SHP77 (cell line): Measurements from ENCODE around the gene SH2D1B.
"Not testable (repeated sequence)": the region's sequence is repeated elsewhere in the genome, so short reads cannot be mapped to it uniquely, and the experiment has no call there.

Source experiments
- DNase-seq, 2 experiments: peaks; one replicate each; lab custom pipeline; 2025; lab: John Stamatoyannopoulos, UW

Gene SH2D1B

GRCh38 chr1:162361349-162361748 is 50.6 kb downstream of the SH2D1B start:
- DNase-seq, result no peak

GRCh38 chr1:162360874-162361260 is 51.1 kb downstream of the SH2D1B start:
- DNase-seq, result no peak

GRCh38 chr1:162360237-162360873 is 51.6 kb downstream of the SH2D1B start:
- no peak for DNase-seq

- no peak for DNase-seq
Observed at GRCh38 chr1:162359523-162360236, 52.3 kb downstream of the SH2D1B start.

GRCh38 chr1:162358928-162359327 is 53.0 kb downstream of the SH2D1B start:
- no peak for DNase-seq

DNA sequence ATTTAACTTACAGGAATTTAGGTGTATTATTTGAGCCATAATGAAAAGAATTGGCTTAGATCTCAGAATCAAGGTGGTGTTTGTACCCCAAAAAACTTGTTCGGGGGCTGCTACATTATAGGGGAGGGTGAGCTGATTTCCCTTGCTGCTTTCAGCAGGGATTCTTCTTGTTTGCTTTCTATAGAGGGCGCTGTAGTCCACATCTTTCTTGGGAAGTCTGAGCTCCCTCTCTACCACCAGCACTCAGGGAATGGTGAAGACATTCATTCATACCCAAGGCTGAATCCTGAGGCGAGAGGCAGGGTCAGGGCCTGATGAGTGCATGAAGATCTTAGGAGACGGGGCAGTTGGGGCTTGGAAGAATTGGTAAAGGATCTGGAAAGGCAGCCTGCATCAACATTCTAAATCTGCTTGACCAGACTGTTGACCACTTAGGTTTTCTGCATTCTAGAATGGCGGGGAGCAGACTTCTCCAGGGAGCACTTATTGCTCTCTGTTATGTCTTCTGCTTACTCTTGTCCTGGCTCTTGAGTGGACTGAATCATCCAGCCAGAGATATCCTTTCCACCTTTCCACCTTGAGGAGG is 54.2 kb downstream of the SH2D1B start:
- DNase-seq, result peak; percentile 18 to 64

DNA sequence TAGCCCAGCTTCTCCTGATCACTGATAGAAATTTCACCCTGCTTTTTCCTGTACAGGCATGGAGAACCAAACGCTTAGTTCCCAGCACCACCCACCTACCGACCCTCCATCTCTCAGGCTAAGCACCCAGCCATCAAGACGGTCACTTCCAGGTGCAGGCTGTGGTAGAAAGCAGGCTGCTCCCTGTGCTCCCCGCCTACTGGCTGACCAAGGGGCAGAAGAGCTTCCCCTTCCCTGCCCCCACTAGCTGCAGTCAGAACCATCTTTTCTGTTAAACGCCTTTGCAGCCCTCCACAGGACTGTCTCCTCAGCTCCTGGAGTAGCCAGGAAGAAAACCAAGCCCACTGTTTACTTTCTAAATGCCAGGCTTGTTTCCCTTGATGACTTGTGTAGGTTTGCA is 58.2 kb downstream of the SH2D1B start:
- DNase-seq, result no peak

GRCh38 chr1:162353078-162353477 is 58.9 kb downstream of the SH2D1B start:
- DNase-seq, result no peak

GRCh38 chr1:162351874-162352273 is 60.1 kb downstream of the SH2D1B start:
- DNase-seq, result not testable (repeated sequence)

DNA sequence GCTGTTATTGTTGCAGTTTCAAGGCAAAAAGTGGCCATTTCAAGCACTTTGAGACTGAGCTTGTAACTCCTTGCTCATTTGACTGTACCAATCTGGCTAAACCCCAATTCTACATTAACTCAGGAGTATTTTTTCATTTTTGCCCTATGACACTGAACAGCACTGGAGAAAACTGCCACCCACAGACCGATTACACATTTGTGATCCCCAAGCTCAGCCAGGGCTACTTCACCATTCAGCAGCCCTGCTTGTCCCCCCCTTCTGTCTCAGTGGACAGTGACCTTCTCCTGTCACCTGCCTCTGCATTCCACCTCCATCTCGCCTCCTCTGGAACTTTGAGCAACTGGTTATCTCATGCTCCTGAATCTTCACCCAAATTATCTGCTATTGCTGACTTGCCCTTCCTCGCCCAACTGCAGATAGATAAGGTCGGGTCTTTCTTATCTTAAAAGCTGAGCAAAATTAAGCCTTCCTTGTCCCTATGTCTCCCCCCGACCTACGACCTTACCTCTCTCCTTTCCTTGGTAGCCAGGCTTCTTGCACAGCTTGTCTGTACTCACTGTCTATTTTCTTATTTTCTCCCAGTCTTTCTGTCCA is 60.6 kb downstream of the SH2D1B start:
- DNase-seq, result no peak

DNA sequence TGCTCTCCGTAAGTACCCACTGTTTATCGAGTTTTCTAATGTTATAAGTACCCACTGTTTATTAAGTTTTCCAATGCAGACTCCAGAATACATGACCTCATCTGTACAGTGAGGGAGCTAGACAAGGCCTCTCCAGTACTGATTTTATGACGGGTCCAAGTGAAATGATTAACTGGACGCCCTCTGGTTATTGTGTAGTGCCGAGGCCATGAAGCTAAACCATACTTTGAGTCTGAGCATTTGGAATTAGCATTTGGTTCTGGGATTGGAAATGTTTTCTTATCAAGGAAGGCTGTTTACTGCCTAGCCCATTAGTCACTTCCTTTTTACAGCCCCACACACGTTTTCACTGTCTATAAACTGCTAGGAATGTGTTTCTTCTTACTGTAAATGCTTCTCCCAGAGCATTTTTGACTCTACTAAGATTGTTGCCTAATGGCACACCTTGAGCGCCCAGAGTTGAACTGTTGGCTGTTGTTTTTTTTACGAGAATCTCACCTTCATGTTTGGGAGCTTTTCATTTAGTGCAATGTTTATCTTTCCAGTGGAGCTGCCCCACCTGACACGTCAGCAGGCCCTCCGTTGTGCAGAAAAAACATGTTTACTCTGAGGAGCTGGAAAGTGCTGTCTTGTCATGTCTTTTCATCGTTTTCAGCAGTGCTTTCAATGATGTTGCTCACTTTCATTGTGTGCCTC is 62.2 kb downstream of the SH2D1B start:
- no peak for DNase-seq

DNA sequence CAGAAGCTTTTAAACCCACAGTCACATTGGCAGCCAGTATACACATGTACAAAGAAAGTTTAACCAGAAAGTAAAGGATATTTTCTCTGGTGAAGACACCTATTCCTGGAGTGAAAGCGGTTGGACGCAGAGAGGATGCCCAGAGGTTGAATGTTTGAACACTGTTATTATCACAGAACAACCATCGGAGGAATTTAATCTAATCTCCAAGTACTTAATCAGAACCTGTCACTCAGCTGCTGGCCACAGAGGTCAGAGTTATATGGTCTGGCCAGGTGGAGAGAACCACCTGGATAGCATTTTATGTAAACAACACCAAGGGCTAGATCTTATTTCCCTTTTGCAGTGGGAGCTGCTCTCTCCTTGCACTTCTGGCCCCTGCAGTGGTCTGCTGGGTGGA is 64.7 kb downstream of the SH2D1B start:
- no peak for DNase-seq
